ENCODE data around the gene PRKG1. TPM values are rescaled to one million over a fixed set of nuclear protein-coding genes. Genes with fewer than 3 reads are reported as not detected.
A peak's percentile ranks its signal among the peaks of the same experiment; 100 is the strongest.

The PRKG1 gene
- total and polyA plus RNA-seq, 12 donors: 3.8 to 48.1 (median 29.9) TPM

DNA sequence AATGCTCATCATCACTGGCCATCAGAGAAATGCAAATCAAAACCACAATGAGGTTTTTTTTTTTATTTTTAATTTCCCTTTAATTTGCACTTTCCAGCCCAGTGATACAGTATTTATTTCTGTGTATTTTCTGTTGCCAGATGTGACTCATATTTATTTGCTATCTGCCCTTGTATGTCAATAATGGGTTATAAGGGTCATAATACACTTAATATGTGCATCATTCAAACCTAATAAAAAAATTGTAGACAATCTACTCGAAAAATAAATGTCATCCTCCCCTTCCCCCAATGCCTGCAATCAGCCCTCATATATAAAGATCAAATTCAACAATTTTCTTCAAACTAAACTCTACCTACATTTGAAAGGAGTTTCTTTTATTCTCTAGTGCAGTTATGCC lies 470.6 kb downstream of the PRKG1 start:
- intact Hi-C loops (cut with DNase I): no loop called here
- H3K9me3 ChIP-seq: no peaks in the 10 kb centered on the region

DNA sequence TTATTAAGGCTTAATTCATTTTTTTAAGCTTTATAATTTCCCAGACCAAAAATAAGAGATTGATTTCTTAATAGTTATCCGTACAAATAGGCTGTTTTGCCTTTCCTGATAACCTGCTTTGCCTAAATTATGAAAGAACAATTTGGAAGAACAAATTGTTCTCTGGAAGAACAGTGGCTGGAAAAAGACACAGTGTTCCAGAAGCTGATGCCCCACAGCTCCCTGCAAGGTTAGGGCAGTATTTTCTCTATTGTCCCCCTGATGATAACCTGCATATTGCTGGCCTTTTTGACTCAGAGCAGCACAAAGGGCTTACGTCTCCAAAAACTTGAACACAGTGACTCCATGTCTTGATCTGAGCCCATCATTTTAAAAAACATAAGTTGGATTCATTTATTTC lies 473.7 kb downstream of the PRKG1 start:
- no peaks in the 10 kb centered on the region for H3K9me3 ChIP-seq
- WGBS, 2 donors: 18 to 44% methylated on average over 2 of the region's 2 CpGs
- TF ChIP-seq, protein P1, sequence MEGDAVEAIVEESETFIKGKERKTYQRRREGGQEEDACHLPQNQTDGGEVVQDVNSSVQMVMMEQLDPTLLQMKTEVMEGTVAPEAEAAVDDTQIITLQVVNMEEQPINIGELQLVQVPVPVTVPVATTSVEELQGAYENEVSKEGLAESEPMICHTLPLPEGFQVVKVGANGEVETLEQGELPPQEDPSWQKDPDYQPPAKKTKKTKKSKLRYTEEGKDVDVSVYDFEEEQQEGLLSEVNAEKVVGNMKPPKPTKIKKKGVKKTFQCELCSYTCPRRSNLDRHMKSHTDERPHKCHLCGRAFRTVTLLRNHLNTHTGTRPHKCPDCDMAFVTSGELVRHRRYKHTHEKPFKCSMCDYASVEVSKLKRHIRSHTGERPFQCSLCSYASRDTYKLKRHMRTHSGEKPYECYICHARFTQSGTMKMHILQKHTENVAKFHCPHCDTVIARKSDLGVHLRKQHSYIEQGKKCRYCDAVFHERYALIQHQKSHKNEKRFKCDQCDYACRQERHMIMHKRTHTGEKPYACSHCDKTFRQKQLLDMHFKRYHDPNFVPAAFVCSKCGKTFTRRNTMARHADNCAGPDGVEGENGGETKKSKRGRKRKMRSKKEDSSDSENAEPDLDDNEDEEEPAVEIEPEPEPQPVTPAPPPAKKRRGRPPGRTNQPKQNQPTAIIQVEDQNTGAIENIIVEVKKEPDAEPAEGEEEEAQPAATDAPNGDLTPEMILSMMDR (IDR thresholded peaks at IDR 0.05): no peak
- H3K4me1 ChIP-seq: peaks cover 0 to 18% (median 0%) of the 10 kb centered on the region in 9 donors
- H3K4me3 ChIP-seq: no peak overlapping the region
- intact Hi-C loops (cut with DNase I): no loop called here
- H3K27me3 ChIP-seq: no peaks in the 10 kb centered on the region
- no peak for DNase-seq
- no peaks in the 10 kb centered on the region for H3K36me3 ChIP-seq
- peak in 5 of 8 donors; percentile 42 to 84 (median 59) for ATAC-seq
- peak overlapping the region in 5 of 10 donors; percentile 7 to 55 (median 9) for H3K27ac ChIP-seq

More for the DNA sequence above, 470.6 kb downstream of the PRKG1 start:
- TF ChIP-seq, protein P1 (IDR thresholded peaks at IDR 0.05): no peak
- Histone ChIP-seq H3K27me3 (no peaks in the 10 kb centered on the region), H3K27ac (no peak overlapping the region), H3K4me3 (no peak overlapping the region), H3K4me1 (peaks cover 0 to 15% (median 0%) of the 10 kb centered on the region in 9 donors), H3K36me3 (no peaks in the 10 kb centered on the region)
- 69 to 76% methylated on average over 1 of the region's 1 CpG for WGBS, 2 donors
- ATAC-seq (no peak), DNase-seq (no peak)

DNA sequence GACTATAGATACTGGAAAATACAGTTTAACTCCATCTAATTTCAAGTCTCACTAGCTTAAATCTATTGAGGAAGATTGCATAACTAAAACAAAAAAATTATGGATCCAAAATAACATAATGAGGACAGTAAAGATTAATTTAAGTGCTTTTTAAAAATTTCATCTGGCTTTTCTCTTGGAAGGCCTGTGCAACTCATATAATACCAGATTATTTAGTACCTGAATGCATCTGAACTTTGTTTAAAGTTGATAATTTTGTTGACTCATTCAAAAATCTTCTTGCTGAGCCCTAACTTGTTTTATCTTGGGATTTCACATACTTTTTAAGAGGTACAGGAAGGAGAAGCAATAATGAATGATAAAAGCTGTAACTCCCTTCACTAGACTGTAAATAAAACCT lies 478.6 kb downstream of the PRKG1 start:
- Histone ChIP-seq H3K27me3 (no peaks in the 10 kb centered on the region), H3K4me3 (no peak overlapping the region), H3K9me3 (no peaks in the 10 kb centered on the region), H3K27ac (no peak overlapping the region), H3K4me1 (peaks cover 0 to 20% (median 0%) of the 10 kb centered on the region in 9 donors), H3K36me3 (no peaks in the 10 kb centered on the region)
- DNase-seq (no peak), ATAC-seq (no peak)
- intact Hi-C loops (cut with DNase I): no loop called here
- TF ChIP-seq, protein P1 (IDR thresholded peaks at IDR 0.05): no peak

DNA sequence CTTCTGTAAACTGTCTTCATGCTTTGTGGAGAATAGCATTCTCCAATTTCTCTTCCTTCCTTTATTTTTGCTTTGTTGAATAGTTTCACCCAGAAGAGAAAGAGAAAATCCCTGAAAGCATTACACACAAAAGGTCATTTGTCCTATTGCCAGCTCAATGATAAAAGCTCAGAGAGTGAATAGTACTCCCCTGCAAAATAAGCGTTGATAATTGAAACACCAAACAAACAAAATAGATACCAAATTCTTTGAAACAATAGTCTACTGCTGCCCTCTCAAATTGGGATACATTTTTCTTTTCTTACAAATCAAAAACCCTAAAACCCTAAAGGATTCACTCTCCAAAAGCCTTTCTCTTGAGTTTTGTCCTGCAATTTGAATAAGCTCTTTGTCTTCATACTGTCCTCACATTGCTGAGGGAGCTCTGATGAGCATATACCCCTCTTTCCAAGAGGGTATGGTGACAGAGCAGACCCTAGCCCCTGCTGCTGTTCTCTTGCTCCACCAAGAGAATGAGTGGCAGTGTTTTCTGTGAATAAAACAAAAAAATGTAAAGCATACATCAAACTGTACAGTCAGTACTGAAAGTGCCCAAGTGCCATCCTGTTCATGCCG lies 490.7 kb downstream of the PRKG1 start:
- TF ChIP-seq, protein P1 (IDR thresholded peaks at IDR 0.05): no peak
- Histone ChIP-seq H3K9me3 (no peaks in the 10 kb centered on the region), H3K27me3 (no peaks in the 10 kb centered on the region), H3K36me3 (no peaks in the 10 kb centered on the region), H3K4me1 (peaks cover 0 to 8% (median 0%) of the 10 kb centered on the region in 9 donors), H3K4me3 (no peak overlapping the region), H3K27ac (no peak overlapping the region)
- intact Hi-C loops (cut with DNase I): no loop called here
- ATAC-seq (no peak), DNase-seq (no peak)
- WGBS, 2 donors: 66 to 74% methylated on average over 2 of the region's 2 CpGs
